Loucy (cell line): ENCODE measurements around the gene AATK.

Source experiments
- H2AFZ ChIP-seq: fragments of 200-600 bp; sonication (generic); 2 replicates; pipeline ENCODE4 v1.6.0; 2016; ENCODE audit warnings: antibody characterized with exemption, mild to moderate bottlenecking, low read length, moderate library complexity
- H3F3A ChIP-seq: fragments of 200-600 bp; 2 replicates; pipeline ENCODE4 v1.6.0; 2016; ENCODE audit warnings: antibody characterized with exemption, low read depth, mild to moderate bottlenecking
- H3K27me3 ChIP-seq: fragments of 200-600 bp; sonication (generic); 2 replicates; pipeline ENCODE4 v1.6.1; 2014; ENCODE audit warnings: low read length, mild to moderate bottlenecking; ENCODE audit not compliant: insufficient read depth, poor library complexity, severe bottlenecking
- H3K36me3 ChIP-seq: fragments of 200-600 bp; sonication (generic); 2 replicates; pipeline ENCODE4 v1.6.1; 2016; ENCODE audit warnings: low read length; ENCODE audit not compliant: insufficient read depth
- H3K4me1 ChIP-seq: fragments of 200-600 bp; sonication (generic); 2 replicates; pipeline ENCODE4 v1.5.1; 2014; ENCODE audit warnings: low read length, mild to moderate bottlenecking; ENCODE audit not compliant: insufficient read depth, poor library complexity, severe bottlenecking
- H3K4me2 ChIP-seq: fragments of 200-600 bp; sonication (generic); 2 replicates; pipeline ENCODE4 v1.6.0; 2014; ENCODE audit warnings: antibody characterized with exemption, low read length, low read depth, mild to moderate bottlenecking; ENCODE audit not compliant: poor library complexity, severe bottlenecking
- H3K4me3 ChIP-seq: fragments of 200-600 bp; sonication (generic); 2 replicates; pipeline ENCODE4 v1.5.1; 2014; ENCODE audit warnings: low read length, mild to moderate bottlenecking, mixed read lengths; ENCODE audit not compliant: poor library complexity, severe bottlenecking
- H3K79me2 ChIP-seq: fragments of 200-600 bp; sonication (generic); 2 replicates; pipeline ENCODE4 v1.6.1; 2014; ENCODE audit warnings: low read length; ENCODE audit not compliant: insufficient read depth
- H3K9ac ChIP-seq: fragments of 200-600 bp; sonication (generic); 2 replicates; pipeline ENCODE4 v1.6.0; 2014; ENCODE audit warnings: mild to moderate bottlenecking, low read depth, low read length, moderate library complexity; ENCODE audit not compliant: poor library complexity, severe bottlenecking
- H3K9me2 ChIP-seq: fragments of 200-600 bp; sonication (generic); replicated peaks from 2 replicates; pipeline ENCODE4 v1.6.1; 2016; ENCODE audit warnings: low read depth, low read length, mixed read lengths
- H3K9me3 ChIP-seq: fragments of 200-600 bp; sonication (generic); 2 replicates; pipeline ENCODE4 v1.6.1; 2014; ENCODE audit warnings: mild to moderate bottlenecking, antibody characterized with exemption, low read length, low read depth; ENCODE audit not compliant: insufficient read depth
- H4K20me1 ChIP-seq: fragments of 200-600 bp; sonication (generic); 2 replicates; pipeline ENCODE4 v1.6.0; 2014; ENCODE audit warnings: antibody characterized with exemption, low read length, mild to moderate bottlenecking; ENCODE audit not compliant: insufficient read depth, poor library complexity, severe bottlenecking
- EZH2phosphoT487 ChIP-seq: fragments of 200-600 bp; IDR thresholded peaks from 2 replicates; pipeline ENCODE4 v1.6.1; 2018; ENCODE audit warnings: antibody characterized with exemption, mild to moderate bottlenecking, moderate library complexity, borderline replicate concordance
- TF ChIP-seq, protein P1 (sequence below): fragments of 200-600 bp; sonication (generic); conservative IDR thresholded peaks from 2 replicates; pipeline ENCODE4 v1.5.1; 2014; ENCODE audit warnings: mild to moderate bottlenecking, antibody characterized with exemption, low read length

Gene AATK

DNA sequence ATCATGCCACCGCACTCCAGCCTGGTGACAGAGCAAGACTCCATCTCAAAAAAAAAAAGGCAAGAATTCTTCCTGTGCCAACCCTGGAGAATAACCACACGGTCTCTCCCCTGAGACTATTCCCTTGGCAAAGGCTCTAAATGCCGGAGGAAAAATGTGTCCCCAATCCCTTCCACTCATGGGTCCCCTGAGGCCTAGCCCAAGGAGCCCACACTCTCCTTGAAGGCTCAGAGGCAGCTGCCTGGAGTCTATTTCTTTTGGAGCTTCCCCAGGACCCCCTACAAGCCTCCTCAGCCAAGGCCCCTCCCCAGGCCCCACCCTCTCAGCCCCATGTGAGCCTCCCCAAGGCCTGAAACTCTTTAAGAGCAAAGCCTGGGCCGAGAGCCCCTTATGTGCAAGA is 40.1 kb upstream of the AATK start:
- H2AFZ ChIP-seq: no peak overlapping the region
- H3K4me3 ChIP-seq: no peak overlapping the region

DNA sequence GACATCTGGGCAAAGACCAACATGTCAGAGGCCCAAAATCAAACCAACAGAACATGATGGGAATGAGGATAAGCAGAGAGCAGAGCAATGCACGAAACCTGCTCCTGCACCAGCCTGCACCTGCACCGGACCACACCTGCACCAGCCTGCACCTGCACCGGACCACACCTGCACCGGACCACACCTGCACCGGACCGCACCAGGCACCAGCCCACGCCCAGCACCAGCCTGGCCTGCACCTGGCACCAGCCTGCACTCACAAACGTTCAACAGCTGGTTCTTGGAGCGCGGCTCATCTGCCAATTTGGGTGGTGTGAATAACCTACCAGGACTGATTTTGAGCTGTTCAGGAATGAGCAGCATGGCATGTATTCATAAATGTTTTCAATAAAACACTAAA is 38.6 kb upstream of the AATK start:
- Histone ChIP-seq H3K9ac (no peak overlapping the region), H3K36me3 (peaks cover 34% of the 10 kb centered on the region; the same call in 1 of the 2 replicates), H3K4me3 (no peak overlapping the region), H3K4me1 (no peaks in the 10 kb centered on the region), H3K9me2 (no peaks in the 10 kb centered on the region), H3K27me3 (no peaks in the 10 kb centered on the region), H3F3A (no peaks in the 10 kb centered on the region), H3K4me2 (no peak overlapping the region), H3K9me3 (no peaks in the 10 kb centered on the region), H3K79me2 (no peaks in the 10 kb centered on the region), H2AFZ (no peak overlapping the region), H4K20me1 (no peaks in the 10 kb centered on the region)
- TF ChIP-seq, protein P1, sequence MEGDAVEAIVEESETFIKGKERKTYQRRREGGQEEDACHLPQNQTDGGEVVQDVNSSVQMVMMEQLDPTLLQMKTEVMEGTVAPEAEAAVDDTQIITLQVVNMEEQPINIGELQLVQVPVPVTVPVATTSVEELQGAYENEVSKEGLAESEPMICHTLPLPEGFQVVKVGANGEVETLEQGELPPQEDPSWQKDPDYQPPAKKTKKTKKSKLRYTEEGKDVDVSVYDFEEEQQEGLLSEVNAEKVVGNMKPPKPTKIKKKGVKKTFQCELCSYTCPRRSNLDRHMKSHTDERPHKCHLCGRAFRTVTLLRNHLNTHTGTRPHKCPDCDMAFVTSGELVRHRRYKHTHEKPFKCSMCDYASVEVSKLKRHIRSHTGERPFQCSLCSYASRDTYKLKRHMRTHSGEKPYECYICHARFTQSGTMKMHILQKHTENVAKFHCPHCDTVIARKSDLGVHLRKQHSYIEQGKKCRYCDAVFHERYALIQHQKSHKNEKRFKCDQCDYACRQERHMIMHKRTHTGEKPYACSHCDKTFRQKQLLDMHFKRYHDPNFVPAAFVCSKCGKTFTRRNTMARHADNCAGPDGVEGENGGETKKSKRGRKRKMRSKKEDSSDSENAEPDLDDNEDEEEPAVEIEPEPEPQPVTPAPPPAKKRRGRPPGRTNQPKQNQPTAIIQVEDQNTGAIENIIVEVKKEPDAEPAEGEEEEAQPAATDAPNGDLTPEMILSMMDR: no peak
- no peak for TF ChIP-seq EZH2phosphoT487

More for the DNA sequence above, 40.1 kb upstream of the AATK start:
- Histone ChIP-seq H3F3A (no peaks in the 10 kb centered on the region), H3K9me2 (no peaks in the 10 kb centered on the region), H3K9ac (no peak overlapping the region), H3K79me2 (no peaks in the 10 kb centered on the region), H4K20me1 (no peaks in the 10 kb centered on the region), H3K36me3 (peaks cover 30% of the 10 kb centered on the region; the same call in 1 of the 2 replicates), H3K9me3 (no peaks in the 10 kb centered on the region), H3K4me1 (no peaks in the 10 kb centered on the region), H3K27me3 (no peaks in the 10 kb centered on the region), H3K4me2 (no peak overlapping the region)
- TF ChIP-seq, protein P1: no peak
- TF ChIP-seq EZH2phosphoT487: no peak

DNA sequence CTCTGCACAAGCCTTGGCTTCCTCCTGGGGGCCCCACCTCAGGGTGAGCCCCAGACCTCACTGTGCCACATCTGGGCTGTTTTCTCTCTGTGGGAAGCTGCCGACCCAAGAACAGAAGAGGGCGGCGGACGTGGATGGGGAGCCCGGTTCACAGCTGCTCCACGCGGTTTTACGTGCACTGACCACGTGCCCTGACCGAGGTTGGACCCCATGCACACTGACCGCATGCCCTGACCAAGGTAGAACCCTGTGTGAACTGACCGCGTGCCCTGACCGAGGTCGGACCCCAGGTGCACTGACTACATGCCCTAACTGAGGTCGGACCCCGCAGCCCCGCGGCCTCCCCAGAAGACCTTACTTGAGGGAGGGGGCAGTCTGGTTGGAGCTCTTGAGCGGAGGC is 37.1 kb upstream of the AATK start:
- Histone ChIP-seq H3K9ac (no peak overlapping the region), H3K9me2 (no peaks in the 10 kb centered on the region), H4K20me1 (no peaks in the 10 kb centered on the region), H2AFZ (no peak overlapping the region), H3F3A (no peaks in the 10 kb centered on the region), H3K4me2 (no peak overlapping the region), H3K27me3 (no peaks in the 10 kb centered on the region), H3K4me1 (no peaks in the 10 kb centered on the region), H3K4me3 (no peak overlapping the region), H3K79me2 (no peaks in the 10 kb centered on the region), H3K9me3 (no peaks in the 10 kb centered on the region), H3K36me3 (peaks cover 37% of the 10 kb centered on the region; the same call in 1 of the 2 replicates)
- TF ChIP-seq EZH2phosphoT487: no peak
- TF ChIP-seq, protein P1: no peak
